OCI-LY7 (cell line): Measurements from ENCODE around the gene MED20.
A peak's percentile ranks its signal among the peaks of the same experiment; 100 is the strongest.

Experiments used
- CTCF ChIP-seq: fragments of 200-600 bp; sonication (generic); conservative IDR thresholded peaks from 2 replicates; pipeline ENCODE4 v1.5.1; 2014; ENCODE audit warnings: mild to moderate bottlenecking, antibody characterized with exemption, low read length, moderate library complexity, mixed read lengths
- EZH2phosphoT487 ChIP-seq: fragments of 200-600 bp; sonication (generic); IDR thresholded peaks from 2 replicates; pipeline ENCODE4 v1.6.1; 2018; ENCODE audit warnings: low read depth, borderline replicate concordance, mild to moderate bottlenecking, mixed run types, antibody characterized with exemption, low read length, moderate library complexity, mixed read lengths

- TF ChIP-seq CTCF = peak; percentile 86
- no peak for TF ChIP-seq EZH2phosphoT487
These were observed 15.3 kb upstream of the MED20 start for GRCh38 chr6:41936073-41936837.
